GM12872 (cell line): ENCODE measurements around the gene SCFD1.

Experiments
- CTCF ChIP-seq: IDR thresholded peaks from 3 replicates; pipeline ENCODE4 v1.5.1; 2011; ENCODE audit warnings: low read depth, mild to moderate bottlenecking, low read length, moderate library complexity; ENCODE audit not compliant: insufficient read depth

The SCFD1 gene

GRCh38 chr14:30600922-30601918 is 20.9 kb upstream of the SCFD1 start:
- no peak for TF ChIP-seq CTCF

DNA sequence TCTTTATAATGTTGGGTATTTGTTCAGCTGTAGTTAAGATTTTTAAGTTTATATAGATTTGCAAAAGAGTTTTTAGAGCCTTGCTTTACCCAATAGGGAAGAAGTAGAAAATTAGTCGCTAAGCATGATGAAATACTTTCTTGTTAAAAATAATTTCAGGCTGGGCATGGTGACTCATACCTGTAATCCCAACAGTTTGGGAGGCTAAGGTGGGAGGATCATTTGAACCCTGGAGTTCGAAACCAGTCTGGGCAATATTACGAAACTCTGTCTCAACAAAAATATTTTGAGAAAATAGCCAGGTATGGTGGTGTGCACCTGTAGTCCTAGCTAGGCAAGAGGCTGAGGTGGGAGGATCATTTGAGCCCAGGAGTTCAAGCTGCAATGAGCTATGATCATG is 18.7 kb upstream of the SCFD1 start:
- no peak for TF ChIP-seq CTCF

GRCh38 chr14:30607156-30607780 is 14.9 kb upstream of the SCFD1 start:
- no peak for TF ChIP-seq CTCF

- no peak for TF ChIP-seq CTCF
Measured at GRCh38 chr14:30608533-30609006, 13.5 kb upstream of the SCFD1 start.

- no peak for TF ChIP-seq CTCF
Measured at GRCh38 chr14:30610787-30611343, 11.3 kb upstream of the SCFD1 start.

DNA sequence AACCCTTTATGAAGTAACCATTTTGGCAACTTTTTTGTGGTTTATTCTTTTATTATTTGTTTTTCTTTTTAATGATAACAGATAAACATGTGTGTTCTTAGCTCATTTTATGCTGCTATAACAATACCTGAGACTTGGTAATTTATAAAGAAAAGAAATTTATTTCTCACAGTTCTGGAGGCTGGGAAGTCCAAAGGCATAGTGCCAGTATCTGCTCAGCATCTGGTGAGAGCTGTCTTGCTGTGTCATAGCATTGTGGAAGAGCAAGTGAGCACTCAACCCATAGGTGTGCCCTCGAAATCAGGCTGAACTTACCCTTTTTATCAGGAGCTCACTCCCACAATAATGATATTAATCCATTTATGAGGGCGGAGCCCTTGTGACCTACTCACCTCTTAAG is 8.0 kb upstream of the SCFD1 start:
- TF ChIP-seq CTCF: no peak

GRCh38 chr14:30620178-30620577 is 1.9 kb upstream of the SCFD1 start:
- TF ChIP-seq CTCF: no peak
